GM19239 (cell line): ENCODE data around the gene RANBP1.

Experiments
- DNase-seq: peaks from one replicate; pipeline ENCODE4 v3.0.0; 2011; ENCODE audit warnings: low spot score; ENCODE audit not compliant: insufficient read length
- FAIRE-seq: peaks from 2 replicates; lab custom pipeline; 2011; peaks lifted over from hg19 to GRCh38; lab: Jason Lieb, UNC

RANBP1 gene

DNA sequence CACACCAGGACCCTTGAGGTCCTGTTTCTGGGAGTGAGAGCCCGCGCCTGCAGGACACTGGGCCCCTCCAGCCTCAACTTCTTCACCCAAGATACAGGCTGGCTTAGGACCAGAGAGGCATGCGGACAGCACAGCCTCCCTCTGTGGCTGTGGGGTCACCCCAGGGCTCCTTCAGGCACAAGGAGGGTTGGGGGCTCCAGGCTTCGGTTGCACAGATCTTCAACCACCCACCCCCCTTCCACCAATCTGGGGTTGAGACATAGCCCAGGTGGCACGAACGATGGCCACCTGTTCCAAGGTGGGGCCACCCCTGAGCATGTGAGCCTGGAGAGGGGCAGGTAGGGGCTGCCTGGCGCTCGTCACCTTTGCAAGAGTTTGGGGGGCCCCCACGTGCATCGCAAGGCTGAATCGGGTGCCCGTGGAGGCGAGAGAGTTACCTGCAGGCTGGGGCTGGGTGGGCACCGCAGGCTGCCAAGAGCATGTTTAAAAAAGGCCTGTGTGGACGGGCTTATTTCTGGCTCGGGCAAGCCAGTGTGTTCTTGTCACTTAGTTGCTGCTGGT, 16.9 kb downstream of the RANBP1 start:
- DNase-seq, result no peak
- FAIRE-seq, result no peak

- no peak for FAIRE-seq
- DNase-seq, result no peak
Observed at GRCh38 chr22:20133930-20134549, 18.1 kb downstream of the RANBP1 start.

- FAIRE-seq (no peak), DNase-seq (no peak)
Observed at GRCh38 chr22:20135265-20135664, 19.4 kb downstream of the RANBP1 start.

DNA sequence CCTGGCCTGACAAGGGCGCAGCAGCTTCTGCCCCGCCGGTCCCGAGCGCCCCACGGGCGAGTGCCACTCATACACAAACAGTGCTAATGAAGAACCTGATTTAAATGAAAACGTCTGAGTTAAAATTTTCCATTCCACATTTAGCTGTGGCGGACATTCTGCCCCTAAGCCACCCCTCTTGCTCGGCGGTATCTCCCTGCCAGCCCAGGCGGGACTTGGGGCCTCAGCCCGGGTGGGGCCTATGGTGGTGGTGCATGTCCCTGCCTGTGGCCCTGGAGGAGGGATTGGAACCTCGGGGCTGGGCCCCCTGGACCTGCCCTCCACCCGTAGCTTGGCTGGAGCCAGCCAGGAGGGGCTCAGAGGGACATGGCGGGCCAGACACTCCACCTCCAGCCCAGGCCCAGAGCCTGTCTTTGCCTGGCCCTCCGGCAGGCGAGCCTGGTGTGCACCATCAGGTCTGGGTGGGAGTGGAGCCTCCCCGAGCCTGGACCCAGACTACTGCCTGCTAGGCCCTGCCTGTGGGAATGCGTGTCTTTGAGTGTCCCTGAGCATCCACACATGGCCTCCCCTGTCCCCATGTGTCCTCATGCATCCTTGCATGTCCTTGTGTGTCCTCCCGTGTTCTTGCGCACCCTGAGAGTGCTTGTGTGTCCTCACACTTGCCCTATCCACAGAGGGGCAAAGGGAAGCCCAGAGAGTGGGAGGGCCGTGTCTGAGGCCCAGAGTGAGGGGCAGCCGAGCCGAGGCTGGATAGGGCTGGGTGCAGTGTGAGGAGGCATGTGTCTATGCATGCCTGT, 20.1 kb downstream of the RANBP1 start:
- DNase-seq (no peak), FAIRE-seq (no peak)

DNA sequence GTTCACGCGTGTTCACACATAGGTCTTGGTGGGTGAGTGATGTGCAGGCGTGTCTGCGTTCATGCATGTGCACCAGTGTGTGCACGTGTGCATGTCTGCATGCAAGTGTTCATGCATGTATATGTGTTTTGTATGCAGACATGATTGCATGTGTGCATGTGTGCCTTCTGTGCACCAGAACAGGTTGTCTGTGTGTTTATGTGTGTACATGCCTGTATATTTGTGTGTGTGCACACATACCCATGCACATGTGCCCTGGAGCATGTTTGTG, 20.6 kb downstream of the RANBP1 start:
- FAIRE-seq, result no peak

GRCh38 chr22:20137113-20137512, 21.2 kb downstream of the RANBP1 start:
- no peak for FAIRE-seq

More for the DNA sequence above, 20.6 kb downstream of the RANBP1 start:
- DNase-seq, result no peak

DNA sequence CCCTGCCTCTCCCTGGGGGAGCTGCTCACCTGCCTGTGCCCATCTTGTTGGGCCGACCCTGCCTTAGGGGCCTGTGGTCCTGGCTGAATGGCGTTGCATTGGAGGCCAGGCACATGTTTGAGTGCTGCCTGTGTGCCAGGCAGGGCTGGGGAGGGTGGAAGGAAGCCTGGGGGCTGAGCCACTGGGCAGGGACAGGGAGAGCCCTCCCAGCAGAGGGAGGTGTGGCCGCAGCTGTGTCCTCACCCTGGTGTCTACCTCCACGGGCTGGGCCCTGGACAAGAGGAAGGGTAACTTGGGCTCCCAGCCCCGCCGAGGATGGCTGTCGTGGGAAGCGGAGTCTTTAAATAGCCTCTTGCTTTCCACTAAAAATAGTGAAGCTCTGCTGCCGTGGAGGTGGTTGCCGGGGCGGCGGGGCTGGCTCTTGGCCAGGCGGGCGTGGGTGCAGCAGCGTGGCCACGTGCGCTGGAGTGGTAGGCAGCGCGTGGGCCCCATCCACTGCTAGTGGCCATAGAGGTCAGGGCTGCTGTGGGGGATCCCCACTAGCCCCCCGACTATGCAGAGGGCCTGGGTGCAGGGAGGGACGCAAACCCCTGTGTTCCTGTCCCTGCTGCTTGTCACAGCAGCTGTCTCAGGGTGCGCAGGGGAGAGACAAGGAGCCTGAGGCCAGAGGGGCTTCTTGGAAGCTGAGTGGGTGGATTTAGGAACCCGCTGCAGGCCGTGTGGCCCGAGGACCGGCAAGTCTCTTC, 21.9 kb downstream of the RANBP1 start:
- DNase-seq, result no peak
- no peak for FAIRE-seq

More at GRCh38 chr22:20137113-20137512, 21.2 kb downstream of the RANBP1 start:
- no peak for DNase-seq

- no peak for DNase-seq
- FAIRE-seq, result no peak
Observed at GRCh38 chr22:20138417-20138738, 22.5 kb downstream of the RANBP1 start.

- no peak for FAIRE-seq
- DNase-seq, result no peak
Observed at GRCh38 chr22:20138868-20139267, 23.0 kb downstream of the RANBP1 start.

DNA sequence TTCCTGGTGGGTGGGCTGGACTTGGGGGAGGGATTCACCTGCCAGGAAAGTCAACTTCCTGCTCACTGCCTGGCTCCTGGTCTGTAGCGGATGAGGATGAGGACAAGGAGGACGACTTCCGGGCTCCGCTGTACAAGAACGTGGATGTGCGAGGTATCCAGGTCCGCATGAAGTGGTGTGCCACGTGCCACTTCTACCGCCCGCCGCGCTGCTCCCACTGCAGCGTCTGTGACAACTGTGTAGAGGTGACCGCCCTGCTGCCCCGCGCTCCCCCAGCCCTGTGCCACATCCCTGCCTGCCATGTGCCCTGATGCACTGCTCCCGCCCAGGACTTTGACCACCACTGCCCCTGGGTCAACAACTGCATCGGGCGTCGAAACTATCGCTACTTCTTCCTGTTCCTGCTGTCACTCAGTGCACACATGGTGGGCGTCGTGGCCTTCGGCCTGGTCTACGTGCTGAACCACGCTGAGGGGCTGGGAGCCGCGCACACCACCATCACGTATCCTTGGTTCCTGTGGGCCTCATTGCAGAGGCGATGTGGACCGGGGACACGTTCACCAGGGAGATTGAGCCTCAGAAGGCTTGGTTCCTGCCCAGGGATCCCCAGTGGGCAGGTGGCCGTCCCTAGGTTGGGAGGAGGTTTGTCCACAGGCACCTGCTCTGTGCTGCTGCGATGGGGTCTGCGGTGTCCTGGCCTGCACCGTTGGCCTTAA, 23.6 kb downstream of the RANBP1 start:
- DNase-seq, result no peak
- FAIRE-seq, result no peak

- no peak for FAIRE-seq
Observed at GRCh38 chr22:20140107-20140445, 24.2 kb downstream of the RANBP1 start.

GRCh38 chr22:20140521-20140964, 24.6 kb downstream of the RANBP1 start:
- FAIRE-seq (no peak), DNase-seq (no peak)

More at GRCh38 chr22:20140107-20140445, 24.2 kb downstream of the RANBP1 start:
- DNase-seq, result no peak

DNA sequence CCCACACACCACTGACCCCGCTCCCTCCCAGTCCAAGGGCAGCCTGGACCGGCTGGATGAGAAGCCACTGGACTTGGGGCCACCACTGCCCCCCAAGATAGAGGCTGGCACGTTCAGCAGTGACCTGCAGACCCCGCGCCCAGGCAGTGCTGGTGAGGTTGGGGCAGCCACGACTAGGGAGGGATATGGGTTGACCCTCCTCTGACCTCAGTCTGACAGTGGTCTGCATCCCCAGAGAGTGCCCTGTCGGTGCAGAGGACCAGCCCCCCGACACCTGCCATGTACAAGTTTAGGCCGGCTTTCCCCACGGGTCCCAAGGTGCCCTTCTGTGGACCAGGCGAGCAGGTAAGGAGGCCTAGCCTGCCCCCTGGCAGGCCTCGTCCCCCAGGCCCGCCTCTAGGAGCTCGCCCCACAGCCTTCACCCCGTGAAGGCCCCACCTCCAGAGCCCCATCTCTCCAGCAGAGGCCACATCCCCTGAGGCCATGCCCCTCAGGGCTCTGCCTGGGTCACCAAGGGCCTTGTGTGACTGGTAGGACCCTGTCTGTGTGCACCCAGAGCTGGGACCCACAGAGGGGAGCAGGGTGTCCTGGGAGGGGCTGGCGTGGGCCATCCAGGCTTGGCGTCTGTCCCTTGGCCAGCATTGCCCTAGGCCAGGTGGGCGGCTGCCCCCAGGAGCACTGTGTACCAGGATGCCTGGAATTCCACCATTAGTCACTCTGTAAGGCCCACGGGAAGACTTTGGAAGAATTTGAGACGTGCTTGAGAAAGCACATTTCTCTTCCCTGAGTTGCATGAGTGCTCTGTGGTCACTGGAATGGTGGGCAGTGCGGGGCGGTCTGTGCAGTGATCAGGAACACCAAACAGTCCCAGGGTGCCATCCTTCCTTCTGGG, 25.5 kb downstream of the RANBP1 start:
- DNase-seq, result no peak
- FAIRE-seq, result no peak

GRCh38 chr22:20142711-20143621, 27.1 kb downstream of the RANBP1 start:
- DNase-seq (no peak), FAIRE-seq (no peak)

GRCh38 chr22:20143883-20144665, 28.2 kb downstream of the RANBP1 start:
- no peak for FAIRE-seq
- no peak for DNase-seq

- FAIRE-seq (no peak), DNase-seq (no peak)
Observed at GRCh38 chr22:20145206-20145831, 29.4 kb downstream of the RANBP1 start.

- DNase-seq (no peak), FAIRE-seq (no peak)
Observed at GRCh38 chr22:20145832-20146223, 29.9 kb downstream of the RANBP1 start.
